Measurements from ENCODE around the gene TSPEAR.
"Not testable (repeated sequence)": the region's sequence is repeated elsewhere in the genome, so short reads cannot be mapped to it uniquely, and the experiment has no call there.

The TSPEAR gene

GRCh38 chr21:44480200-44481053, 230.9 kb downstream of the TSPEAR start:
- TF ChIP-seq, protein P1, sequence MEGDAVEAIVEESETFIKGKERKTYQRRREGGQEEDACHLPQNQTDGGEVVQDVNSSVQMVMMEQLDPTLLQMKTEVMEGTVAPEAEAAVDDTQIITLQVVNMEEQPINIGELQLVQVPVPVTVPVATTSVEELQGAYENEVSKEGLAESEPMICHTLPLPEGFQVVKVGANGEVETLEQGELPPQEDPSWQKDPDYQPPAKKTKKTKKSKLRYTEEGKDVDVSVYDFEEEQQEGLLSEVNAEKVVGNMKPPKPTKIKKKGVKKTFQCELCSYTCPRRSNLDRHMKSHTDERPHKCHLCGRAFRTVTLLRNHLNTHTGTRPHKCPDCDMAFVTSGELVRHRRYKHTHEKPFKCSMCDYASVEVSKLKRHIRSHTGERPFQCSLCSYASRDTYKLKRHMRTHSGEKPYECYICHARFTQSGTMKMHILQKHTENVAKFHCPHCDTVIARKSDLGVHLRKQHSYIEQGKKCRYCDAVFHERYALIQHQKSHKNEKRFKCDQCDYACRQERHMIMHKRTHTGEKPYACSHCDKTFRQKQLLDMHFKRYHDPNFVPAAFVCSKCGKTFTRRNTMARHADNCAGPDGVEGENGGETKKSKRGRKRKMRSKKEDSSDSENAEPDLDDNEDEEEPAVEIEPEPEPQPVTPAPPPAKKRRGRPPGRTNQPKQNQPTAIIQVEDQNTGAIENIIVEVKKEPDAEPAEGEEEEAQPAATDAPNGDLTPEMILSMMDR (IDR thresholded peaks at IDR 0.05; ENCODE audit: insufficient read depth, low read length, poor library complexity, severe bottlenecking): no peak
- DNase-seq (ENCODE audit: extremely low read depth, insufficient read length): no peak
- Histone ChIP-seq H3K27me3 (replicated peaks; ENCODE audit: control insufficient read depth, insufficient read depth, low read length) (no peaks in the 10 kb centered on the region; the same call in 1 of the 2 replicates), H3K36me3 (ENCODE audit: control insufficient read depth, insufficient read depth, low read length) (no peaks in the 10 kb centered on the region), H3K4me3 (replicated peaks; ENCODE audit: low read depth, low read length) (no peak overlapping the region)

DNA sequence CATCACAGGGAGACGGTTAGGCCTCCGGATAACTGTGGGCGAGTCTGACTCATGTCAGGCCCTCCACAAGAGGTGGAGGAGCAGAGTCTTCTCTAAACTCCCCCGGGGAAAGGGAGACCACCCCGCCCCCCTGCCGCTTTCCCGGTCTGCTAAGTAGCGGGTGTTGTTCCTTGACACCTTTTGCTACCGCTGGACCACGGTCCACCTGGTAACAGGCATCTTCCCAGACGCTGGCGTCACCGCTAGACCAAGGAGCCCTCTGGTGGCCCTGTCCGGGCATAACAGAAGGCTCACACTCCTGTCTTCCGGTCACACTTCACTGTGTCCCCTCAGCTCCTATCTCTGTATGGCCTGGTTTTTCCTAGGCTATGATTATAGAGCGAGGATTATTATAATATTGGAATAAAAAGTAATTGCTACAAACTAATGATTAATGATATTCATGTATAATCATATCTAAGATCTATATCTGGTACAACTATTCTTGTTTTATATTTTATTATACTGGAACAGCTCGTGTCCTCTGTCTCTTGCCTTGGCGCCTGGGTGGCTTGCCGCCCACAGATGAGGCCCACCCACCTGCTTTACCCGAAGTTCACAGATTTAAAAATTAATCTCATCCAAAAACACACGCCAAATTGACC, 231.7 kb downstream of the TSPEAR start:
- not testable (repeated sequence) for H3K36me3 ChIP-seq (ENCODE audit: control insufficient read depth, insufficient read depth, low read length); H3K27me3 ChIP-seq (replicated peaks; ENCODE audit: control insufficient read depth, insufficient read depth, low read length); H3K4me3 ChIP-seq (replicated peaks; ENCODE audit: low read depth, low read length); DNase-seq (ENCODE audit: extremely low read depth, insufficient read length)
- TF ChIP-seq, protein P1 (IDR thresholded peaks at IDR 0.05; ENCODE audit: insufficient read depth, low read length, poor library complexity, severe bottlenecking): peak; percentile 50

DNA sequence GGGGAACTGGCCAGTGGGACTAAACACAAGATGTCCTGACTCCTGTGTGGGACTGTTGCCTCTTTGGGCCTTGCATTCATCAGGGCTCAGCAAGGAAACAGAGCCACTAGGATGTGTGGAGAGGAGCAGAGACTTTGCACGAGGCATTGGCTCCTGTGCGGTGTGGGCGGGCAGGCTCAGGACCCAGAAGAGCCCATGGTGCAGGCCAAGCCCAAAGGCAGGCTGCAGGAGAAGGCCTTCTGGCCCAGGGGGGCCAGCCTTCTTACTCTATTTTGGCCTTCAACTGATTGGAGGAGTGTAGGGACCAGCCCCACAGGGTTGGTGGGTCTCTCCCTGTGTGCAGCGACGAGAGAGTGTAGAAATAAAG, 232.6 kb downstream of the TSPEAR start:
- no peaks in the 10 kb centered on the region for H3K36me3 ChIP-seq (ENCODE audit: control insufficient read depth, insufficient read depth, low read length)
- H3K27me3 ChIP-seq (replicated peaks; ENCODE audit: control insufficient read depth, insufficient read depth, low read length): no peaks in the 10 kb centered on the region; the same call in 1 of the 2 replicates
- TF ChIP-seq, protein P1 (IDR thresholded peaks at IDR 0.05; ENCODE audit: insufficient read depth, low read length, poor library complexity, severe bottlenecking): no peak
- no peak for DNase-seq (ENCODE audit: extremely low read depth, insufficient read length)
- H3K4me3 ChIP-seq (replicated peaks; ENCODE audit: low read depth, low read length): no peak overlapping the region

DNA sequence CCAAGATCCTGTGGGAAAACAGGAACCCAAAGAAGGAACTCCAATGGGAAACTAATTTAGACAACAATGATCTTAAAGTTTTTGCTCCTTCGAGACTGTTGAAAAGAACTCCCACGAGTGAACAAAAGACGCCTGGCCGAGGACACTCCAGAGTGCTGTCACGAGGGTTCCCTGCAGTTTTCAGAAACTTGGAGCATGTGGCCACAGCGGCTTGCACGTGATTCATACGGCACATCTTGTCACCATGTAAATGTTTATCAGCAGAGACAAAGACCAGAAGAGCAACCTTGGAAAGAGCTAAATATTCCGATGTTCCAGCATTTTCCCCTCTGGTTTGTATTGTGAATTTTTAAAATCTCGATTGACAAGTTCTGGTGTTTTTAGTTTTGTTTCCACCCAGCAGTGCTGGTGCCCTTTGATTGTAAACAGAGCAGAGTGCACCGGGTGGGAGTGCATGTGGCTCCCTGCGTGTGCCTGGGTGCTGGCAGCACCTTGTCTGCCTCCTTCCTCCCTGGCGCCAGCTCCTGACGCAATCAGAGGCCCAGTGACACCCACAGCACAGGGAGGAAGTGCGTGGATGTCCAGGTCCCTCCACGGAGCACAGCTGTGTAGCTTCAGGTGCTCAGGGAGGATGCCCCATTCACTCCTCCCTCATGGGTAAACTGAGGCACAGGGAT, 233.1 kb downstream of the TSPEAR start:
- Histone ChIP-seq H3K27me3 (replicated peaks; ENCODE audit: control insufficient read depth, insufficient read depth, low read length) (no peaks in the 10 kb centered on the region; the same call in 1 of the 2 replicates), H3K4me3 (replicated peaks; ENCODE audit: low read depth, low read length) (no peak overlapping the region), H3K36me3 (ENCODE audit: control insufficient read depth, insufficient read depth, low read length) (no peaks in the 10 kb centered on the region)
- TF ChIP-seq, protein P1 (IDR thresholded peaks at IDR 0.05; ENCODE audit: insufficient read depth, low read length, poor library complexity, severe bottlenecking): no peak
- DNase-seq (ENCODE audit: extremely low read depth, insufficient read length): no peak

- DNase-seq (ENCODE audit: extremely low read depth, insufficient read length): no peak
- TF ChIP-seq, protein P1 (IDR thresholded peaks at IDR 0.05; ENCODE audit: insufficient read depth, low read length, poor library complexity, severe bottlenecking): no peak
- Histone ChIP-seq H3K4me3 (replicated peaks; ENCODE audit: low read depth, low read length) (no peak overlapping the region), H3K27me3 (replicated peaks; ENCODE audit: control insufficient read depth, insufficient read depth, low read length) (no peaks in the 10 kb centered on the region; the same call in 1 of the 2 replicates), H3K36me3 (ENCODE audit: control insufficient read depth, insufficient read depth, low read length) (no peaks in the 10 kb centered on the region)
Observed at GRCh38 chr21:44477712-44478111, 233.7 kb downstream of the TSPEAR start.

Data from GM06990 (cell line).